Stimulated activated naive CD8-positive, alpha-beta T cell treated with anti-CD3 and anti-CD28 coated beads, Interleukin-15, Interleukin-2, amounts not matched to agents 100 U/mL and 50 U/mL, for 24 hours (primary cell): ENCODE measurements around the gene KIAA1549.

Source experiments
- ATAC-seq: fragments of 150-1000 bp; cut with Tn5 transposase; one replicate; pipeline ENCODE4 v1.10.0; 2021
- DNase-seq: peaks from one replicate; pipeline ENCODE4 v3.0.0; 2021

The KIAA1549 gene

DNA sequence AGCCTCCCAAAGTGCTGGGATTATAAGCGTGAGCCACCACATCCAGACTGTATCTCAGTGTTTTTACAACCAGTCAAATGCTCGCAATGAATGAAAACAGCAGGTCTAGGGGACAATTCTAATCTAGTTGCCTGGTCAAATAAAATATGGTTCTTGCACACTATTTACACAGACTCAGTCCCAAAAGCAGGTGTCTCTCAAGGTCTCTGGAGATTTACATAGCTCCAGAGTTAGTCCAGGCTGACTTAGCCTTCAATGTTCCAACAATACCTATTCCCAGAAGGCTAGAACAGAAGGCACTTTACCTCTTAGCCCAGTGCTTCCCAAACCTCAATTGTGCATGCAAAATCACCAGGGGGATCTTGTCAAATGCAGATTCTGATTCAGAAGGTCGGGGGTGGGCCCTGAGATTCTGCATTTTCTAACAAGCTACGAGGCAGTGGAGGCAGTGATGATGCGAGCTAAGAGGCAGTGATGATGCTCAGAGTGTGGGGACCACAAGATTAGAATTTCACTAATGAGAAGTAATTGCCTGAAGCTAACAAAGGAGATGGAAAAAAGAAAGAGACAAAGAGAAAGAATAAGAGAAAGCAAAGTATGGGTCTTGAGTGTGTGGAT, 6.4 kb downstream of the KIAA1549 start:
- DNase-seq: no peak
- ATAC-seq: no peak

DNA sequence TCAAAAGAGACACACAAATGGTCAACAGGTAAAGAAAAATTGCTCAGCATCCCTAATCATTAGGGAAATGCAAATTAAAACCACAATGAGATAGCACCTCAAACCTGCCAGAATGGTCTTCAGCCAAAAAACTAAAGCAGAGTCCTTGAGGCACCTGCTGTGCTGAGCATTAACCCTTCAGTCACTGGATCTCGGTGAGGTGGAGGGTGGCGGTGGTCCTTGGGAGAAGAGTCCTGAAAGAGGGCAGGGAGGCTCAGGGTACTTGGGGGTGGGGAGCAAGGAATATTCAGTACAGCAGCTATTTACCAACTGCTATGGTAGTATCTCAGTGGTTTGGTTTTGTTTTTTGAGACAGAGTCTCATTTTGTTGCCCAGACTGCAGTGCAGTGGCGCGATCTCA, 7.1 kb downstream of the KIAA1549 start:
- ATAC-seq (no peak), DNase-seq (no peak)

- ATAC-seq: no peak
Measured at GRCh38 chr7:138970952-138971351, 10.2 kb downstream of the KIAA1549 start.

GRCh38 chr7:138970446-138970845, 10.7 kb downstream of the KIAA1549 start:
- DNase-seq (no peak), ATAC-seq (no peak)

More at GRCh38 chr7:138970952-138971351, 10.2 kb downstream of the KIAA1549 start:
- DNase-seq: no peak

DNA sequence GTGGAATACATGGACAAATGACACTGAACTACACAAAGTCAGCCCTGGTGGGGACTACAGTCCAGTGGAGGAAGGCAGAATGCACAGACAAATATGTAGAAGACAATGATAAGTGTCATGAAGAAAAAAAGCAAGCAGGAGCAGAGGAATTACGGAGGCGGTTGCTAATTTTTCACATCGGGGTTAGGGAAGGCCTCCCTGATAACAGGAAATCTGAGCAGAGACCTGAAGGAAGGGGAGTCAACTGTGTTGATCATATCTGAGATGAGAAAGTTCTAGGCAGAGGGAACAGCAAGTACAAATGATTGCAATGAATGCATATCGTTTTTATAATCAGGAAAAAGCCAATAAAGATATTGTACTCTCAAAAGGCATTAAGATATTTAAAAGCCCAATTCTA, 14.0 kb downstream of the KIAA1549 start:
- no peak for DNase-seq
- no peak for ATAC-seq

DNA sequence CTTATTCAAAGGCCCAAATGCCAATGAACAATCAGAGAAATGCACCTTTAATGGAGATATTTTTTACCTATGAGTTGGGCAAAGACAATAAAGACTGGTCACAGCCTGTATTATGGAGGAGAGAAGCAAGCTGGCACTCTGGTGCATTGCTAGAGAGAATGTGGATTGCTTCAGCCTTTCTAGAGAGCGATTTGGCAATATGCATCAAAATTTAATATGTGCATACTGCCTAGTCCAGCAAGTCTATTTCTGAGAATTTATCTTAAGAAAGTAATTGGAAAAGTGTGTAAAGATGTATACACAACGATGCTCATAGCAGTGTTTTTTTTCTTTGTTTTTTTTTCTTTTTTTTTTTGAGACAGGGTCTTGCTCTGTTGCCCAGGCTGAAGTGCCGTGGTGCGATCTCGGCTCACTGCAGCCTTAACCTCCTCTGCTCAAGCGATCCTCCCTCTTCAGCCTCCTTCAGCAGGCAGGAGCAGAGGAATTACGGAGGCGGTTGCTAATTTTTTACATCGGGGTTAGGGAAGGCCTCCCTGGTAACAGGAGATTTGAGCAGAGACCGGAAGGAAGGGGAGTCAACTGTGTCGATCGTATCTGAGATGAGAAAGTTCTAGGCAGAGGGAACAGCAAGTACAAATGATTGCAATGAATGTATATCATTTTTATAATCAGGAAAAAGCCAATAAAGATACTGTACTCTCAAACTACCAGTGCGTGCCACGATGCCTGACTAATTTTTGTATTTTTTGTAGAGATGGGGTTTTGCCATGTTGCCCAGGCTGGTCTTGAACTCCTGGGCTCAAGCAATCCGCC, 16.4 kb downstream of the KIAA1549 start:
- DNase-seq (no peak), ATAC-seq (no peak)

- ATAC-seq (no peak), DNase-seq (no peak)
Measured at GRCh38 chr7:138963675-138964074, 17.5 kb downstream of the KIAA1549 start.

DNA sequence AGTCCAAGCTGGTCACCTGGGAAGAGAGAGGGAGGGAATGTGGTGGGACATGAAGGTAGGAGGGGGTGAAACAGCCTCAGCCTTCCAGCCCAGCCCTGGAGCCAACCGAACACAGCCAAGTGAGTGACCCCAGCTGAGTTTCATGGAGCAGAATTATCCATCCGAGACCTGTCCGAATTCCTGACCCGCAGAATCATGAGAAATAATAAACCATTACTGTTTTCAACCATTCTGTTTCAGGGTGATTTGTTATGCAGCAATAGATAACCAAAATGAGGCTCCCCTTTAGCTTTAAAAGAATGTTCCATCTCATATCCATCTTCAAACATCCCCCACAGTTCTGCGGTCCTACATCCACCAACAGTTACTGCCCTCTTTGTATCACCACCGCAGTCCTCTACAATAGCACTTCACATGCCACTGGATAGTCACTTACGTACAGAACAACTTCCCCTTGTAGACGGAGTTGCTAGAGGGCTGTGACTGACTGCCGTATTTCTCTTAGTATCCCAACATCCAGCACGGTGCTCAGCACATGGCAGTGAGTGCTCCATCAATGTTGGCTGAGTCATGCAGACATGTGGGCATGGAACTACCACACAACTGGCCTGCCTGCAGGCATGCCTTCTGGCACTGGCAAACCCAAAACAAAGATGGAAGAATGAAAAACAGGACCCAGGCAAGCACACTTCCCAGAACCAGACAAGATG, 18.5 kb downstream of the KIAA1549 start:
- ATAC-seq: no peak
- no peak for DNase-seq

GRCh38 chr7:138961159-138961558, 20.0 kb downstream of the KIAA1549 start:
- no peak for DNase-seq
- no peak for ATAC-seq

DNA sequence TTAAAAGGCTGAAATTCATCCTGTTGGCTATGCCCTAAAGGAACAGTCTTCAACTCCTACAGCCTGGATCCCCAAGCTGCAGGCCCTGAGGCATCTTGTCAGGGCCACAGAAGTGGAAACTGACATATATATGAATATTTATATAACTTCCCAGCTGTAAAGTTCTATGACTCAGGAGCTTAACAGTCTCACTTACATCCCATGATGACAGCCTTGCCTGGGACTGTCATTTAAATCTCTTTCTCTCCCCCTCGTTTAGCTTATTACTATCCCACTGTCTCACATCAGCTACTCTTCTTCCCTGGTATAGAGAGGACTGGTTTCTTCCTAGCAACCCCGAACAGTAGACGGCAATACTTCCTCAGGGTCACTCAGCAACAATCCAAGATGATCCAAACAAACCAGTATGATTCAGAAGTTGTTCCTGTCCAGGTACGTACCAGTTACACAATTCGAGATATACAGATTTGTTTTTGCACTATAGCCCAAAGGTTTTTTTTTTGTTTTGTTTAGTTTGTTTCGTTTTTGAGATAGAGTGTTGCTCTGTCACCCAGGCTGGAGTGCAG, 22.7 kb downstream of the KIAA1549 start:
- ATAC-seq (no peak), DNase-seq (no peak)

DNA sequence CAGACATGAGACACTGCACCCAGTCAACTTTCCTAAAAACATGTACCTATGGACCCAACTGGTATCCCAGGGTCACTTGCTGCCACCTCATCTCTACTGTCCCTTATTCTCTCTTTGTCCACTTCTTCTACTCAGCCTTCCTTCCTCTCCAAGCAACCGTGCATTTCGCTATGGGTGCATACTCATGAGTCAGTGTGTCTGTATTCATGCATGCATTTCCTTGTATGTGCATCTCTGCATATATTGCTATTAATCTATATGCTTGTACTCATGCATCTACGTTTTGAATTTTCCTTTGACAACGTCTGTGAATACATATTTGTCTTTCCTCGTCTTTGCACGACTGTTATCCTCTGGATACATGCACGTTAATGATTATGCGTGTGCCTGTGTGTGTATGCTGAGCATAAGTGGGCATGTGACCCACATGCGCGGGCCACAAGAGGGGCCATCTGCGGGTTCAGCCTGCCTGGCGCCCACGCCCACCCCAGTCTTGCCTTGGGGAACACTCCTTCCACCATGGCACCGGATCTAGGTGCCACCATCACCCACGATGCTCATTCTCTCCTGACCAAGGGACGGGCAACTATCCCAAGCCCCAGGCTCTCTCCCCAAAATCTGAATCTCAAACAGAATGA, 23.3 kb downstream of the KIAA1549 start:
- DNase-seq (no peak), ATAC-seq (no peak)

- DNase-seq (no peak), ATAC-seq (no peak)
Measured at GRCh38 chr7:138957217-138957616, 24.0 kb downstream of the KIAA1549 start.

DNA sequence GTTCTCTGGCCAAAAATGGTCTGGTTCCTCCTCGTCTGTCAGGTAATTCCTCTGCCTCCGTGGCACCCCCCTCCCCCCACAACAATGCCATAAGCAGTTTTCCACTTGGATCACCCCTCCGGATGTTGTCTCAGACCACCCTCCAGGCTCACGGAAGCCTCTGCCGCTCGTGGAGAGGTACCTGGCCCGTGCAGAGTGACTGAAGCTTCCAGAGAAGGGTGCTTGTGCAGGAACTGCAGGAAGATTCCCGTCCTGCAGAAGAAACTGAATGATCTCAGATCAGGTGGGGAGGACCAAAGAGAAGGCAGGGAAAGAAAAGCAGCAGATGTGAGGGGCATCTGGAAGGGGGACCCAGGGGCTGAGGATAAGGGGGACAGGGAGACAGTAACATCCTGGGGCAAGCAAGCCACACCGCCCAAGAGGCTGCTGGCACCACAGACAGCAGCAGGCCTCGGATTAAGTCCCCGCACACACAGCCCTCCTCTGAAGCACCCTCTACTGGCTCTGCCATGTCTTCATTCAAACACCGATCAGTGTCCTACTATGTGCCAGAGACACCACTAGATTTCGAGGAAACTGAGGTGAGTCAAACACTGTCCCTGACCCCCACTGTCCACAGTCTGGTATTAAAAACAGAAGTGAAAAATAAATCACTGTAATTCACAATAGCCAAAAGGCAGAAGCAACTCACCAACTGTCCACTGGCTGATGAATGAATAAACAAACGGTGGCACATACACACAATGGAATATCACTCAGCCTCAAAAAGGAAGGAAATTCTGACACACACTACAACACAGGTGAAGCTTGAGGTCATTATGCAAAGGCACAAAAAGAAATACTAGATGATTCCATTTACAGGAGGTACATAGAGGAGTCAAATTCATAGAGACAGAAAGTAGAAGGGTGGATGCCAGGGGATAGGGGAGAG, 26.4 kb downstream of the KIAA1549 start:
- no peak for DNase-seq
- no peak for ATAC-seq

DNA sequence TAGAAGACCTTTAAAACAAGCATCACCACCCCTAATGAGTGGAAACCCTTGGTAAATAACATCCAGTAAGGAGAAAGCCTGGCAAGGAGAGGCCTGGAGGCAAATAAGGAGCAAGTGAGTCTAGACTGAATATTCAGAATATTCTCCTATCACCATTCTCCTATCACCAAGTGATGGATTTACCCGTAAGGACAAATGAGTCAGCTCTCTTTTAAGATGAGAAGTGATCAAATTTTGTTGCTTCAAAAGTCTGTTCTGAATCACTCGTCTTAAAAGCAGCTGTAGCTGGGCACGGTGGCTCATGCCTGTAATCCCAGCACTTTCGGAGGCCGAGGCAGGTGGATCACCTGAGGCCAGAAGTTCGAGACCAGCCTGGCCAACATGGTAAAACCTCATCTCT, 28.4 kb downstream of the KIAA1549 start:
- ATAC-seq (no peak), DNase-seq (no peak)

GRCh38 chr7:138951953-138952352, 29.2 kb downstream of the KIAA1549 start:
- ATAC-seq: no peak

GRCh38 chr7:138949421-138950088, 31.6 kb downstream of the KIAA1549 start:
- DNase-seq (no peak), ATAC-seq (no peak)

More at GRCh38 chr7:138951953-138952352, 29.2 kb downstream of the KIAA1549 start:
- no peak for DNase-seq

DNA sequence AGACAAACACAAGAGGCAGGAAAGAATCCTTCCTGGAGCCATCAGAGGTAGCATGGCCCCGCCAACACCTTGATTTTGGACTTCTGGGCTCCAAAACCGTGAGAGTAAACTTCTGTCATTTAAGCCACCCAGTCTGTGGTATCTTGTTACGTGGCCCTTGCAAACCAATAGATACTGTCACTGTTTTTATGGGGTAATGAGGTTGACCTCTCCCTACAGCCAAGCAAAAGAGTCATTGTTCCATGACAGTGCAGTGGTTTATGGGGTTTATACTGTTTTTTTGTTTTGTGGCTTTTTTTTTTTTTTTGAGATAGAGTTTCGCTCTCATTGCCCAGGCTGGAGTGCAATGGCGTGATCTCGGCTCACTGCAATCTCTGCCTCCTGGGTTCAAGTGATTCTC, 32.8 kb downstream of the KIAA1549 start:
- ATAC-seq (no peak), DNase-seq (no peak)

DNA sequence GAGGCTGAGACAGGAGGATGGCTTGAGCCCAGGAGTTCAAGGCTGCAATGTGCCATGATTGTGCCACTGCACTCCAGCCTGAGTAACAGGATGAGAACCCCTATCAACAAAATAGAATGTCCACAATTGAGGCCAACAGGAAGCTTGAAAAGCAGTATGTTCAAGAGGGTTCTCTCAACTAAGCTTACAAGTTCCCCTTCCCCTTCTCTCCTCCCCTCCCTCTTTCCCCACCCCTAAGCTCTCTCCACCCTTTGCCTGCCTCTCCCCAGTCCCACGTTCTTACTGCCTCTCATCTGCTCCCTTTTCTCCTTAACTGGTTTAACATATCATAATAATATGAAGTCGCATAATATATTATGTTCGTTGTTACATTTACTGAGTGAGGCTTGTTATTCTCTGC, 35.4 kb downstream of the KIAA1549 start:
- no peak for ATAC-seq
- no peak for DNase-seq

DNA sequence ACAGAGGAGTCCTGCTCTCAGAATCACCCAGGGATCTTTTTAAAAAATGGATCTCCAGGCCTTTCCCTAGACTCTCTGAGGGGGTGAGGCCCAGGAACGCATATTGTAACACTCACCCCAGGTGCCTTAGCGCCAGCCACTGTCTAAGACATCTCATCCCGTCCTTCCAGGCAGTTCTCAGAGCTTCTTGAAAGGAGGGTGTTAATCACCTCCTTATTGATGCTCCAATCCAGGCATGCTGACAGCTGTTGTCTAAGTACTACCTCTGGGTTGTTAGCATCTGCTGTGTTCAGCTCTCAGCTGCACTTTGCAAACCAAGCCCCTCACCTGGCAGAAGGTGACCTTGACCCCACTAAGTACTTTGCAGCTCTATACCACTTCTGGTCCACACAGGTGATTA, 36.0 kb downstream of the KIAA1549 start:
- DNase-seq (no peak), ATAC-seq (no peak)

- DNase-seq (no peak), ATAC-seq (no peak)
Measured at GRCh38 chr7:138944592-138944991, 36.6 kb downstream of the KIAA1549 start.

DNA sequence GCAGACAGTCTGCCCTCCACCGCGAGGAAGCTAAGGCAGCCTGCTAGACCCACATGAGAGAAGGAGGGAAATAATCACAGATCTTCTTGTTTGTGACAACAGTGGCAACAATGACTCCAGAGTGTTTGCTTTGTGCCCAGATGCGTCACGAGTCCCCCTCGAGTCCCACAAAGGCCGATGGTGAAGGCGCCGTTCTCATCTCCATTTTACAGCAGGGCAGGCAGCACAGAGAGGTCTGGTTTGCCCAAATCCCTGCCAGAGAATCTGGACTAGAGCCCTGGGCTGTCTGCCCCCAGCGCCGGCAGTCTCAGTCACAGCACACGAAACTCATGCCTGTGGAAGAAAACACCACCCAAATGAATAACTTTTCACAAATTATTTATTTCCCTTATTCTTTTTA, 38.1 kb downstream of the KIAA1549 start:
- ATAC-seq (no peak), DNase-seq (no peak)
